Activated CD8-positive, alpha-beta memory T cell treated with anti-CD3 and anti-CD28 coated beads, Interleukin-2, amount 50 U/mL, for 4 hours (primary cell): ENCODE data around the gene LRRC37A2.
"Not testable (repeated sequence)": the region's sequence is repeated elsewhere in the genome, so short reads cannot be mapped to it uniquely, and the experiment has no call there.

Experiments
- DNase-seq: peaks from one replicate; pipeline ENCODE4 v3.0.0-alpha.2; 2020

Gene LRRC37A2

DNA sequence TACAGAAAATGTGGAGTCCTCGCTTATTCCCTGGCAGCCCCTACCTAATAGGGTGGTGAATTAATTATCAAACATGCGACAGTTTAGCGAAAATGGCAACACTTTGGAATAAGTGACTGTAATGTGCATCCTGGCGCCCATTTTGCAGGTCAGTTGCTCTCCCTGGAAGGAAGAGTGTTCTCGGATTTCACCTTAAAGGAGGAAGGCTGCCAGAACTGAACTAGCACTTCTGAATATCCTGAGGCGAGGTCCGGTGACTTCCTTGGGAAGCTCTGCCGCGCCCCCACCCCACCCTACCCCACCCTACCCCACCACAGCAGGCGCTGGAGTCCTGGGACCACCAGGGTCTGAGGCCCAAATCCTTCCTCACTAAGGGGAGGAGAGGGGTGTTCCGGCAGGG lies at the start of gene LRRC37A2:
Gene LRRC37A2 (plus strand): TSS at position 301 of the 400 bp plus-strand sequence. CDS start 245 bp downstream, outside the sequence.
- DNase-seq, result not testable (repeated sequence)

DNA sequence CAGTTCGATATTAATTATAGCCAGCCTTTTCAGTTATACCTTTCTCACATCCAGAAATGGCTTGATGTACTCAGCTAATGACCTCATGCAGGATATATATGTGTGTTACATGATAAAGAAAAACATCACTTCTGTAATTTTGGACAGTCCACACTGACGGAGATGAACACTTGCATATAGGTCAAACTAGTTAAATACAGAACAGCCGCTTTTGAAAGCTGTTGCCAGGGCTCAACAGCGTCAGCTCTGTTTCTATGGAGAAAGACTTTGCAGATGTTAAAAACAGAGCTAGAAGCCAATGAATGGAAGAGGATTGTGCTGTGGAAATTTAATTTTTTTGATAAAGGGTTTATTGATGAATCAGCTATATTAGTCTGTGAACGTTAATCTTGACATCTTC lies 44.6 kb upstream of the LRRC37A2 start:
- DNase-seq, result not testable (repeated sequence)

GRCh38 chr17:46474489-46474888 lies 37.8 kb upstream of the LRRC37A2 start:
- DNase-seq, result not testable (repeated sequence)

GRCh38 chr17:46475583-46475982 lies 36.7 kb upstream of the LRRC37A2 start:
- DNase-seq, result not testable (repeated sequence)

GRCh38 chr17:46478823-46479222 lies 33.4 kb upstream of the LRRC37A2 start:
- not testable (repeated sequence) for DNase-seq

GRCh38 chr17:46481310-46481709 lies 31.0 kb upstream of the LRRC37A2 start:
- not testable (repeated sequence) for DNase-seq

DNA sequence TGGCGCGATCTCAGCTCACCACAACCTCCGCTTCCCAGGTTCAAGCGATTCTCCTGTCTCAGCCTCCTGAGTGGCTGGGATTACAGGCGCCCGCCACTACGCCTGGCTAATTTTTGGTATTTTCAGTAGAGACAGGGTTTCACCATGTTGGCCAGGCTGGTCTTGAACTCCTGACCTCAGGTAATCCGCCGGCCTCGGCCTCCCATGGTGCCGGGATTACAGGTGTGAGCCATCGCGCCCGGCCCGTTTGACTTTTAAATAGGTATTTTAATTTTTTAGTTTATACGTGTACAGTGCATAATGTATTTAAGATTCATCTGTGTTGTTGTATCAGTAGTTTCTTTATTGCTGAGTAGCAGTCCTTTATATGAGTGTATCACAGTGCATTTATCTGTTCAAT lies 20.2 kb upstream of the LRRC37A2 start:
- not testable (repeated sequence) for DNase-seq

DNA sequence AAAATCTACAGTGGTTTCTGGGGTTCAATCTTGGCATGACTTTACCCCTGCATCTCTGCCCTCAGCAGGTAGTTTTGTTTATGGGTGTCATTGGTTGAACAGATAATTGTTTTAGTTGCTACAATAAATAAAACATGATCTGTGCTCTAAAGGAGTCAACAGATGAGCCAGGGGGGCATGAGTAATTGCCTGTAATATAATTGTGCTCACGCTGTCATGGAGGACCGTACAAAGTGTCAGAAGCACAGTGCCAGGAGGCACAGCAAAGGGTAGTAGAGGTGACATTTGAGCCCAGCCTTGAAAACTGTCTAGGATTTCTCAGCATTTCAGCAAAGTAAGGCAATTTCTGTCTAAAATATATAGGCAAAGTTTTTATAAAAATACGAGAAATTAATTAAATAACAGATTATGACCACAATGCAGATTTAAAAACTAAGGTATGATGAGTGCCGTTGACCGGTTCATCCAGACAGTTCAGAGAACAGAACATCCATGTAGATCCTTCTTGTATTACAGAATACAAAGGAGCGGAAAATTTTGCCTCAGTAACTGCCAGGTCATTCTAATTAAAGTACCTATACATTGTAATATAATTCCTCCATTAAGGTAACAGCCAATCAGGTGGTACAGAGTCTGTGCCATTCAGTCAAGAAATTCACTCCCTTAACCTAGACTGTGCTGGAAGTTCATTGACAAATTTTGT lies 12.7 kb upstream of the LRRC37A2 start:
- DNase-seq, result not testable (repeated sequence)

GRCh38 chr17:46505896-46506295 lies 6.4 kb upstream of the LRRC37A2 start:
- not testable (repeated sequence) for DNase-seq

GRCh38 chr17:46534716-46535115 lies 22.4 kb downstream of the LRRC37A2 start:
- not testable (repeated sequence) for DNase-seq

GRCh38 chr17:46548607-46549006 lies 36.3 kb downstream of the LRRC37A2 start:
- DNase-seq, result not testable (repeated sequence)

DNA sequence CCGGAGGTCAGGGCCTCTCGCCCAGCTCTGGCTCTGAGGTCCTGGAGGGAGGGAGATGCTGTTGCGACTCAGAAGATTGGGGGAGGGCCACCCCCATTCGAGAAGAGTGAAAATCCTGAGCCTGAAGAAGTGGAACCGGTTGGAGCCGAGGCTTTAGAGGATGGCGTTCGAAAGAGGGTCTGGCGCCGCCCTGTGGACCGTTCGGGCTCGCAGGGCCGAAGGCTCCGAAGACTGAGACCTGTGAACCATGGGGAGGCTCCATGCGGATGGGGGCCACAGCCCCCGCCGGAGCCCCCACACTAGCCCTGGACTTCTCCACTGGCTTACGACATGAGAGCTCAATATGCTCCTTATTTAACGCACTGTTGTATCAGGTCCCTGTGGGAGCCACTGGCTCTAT lies 46.9 kb downstream of the LRRC37A2 start:
- not testable (repeated sequence) for DNase-seq

DNA sequence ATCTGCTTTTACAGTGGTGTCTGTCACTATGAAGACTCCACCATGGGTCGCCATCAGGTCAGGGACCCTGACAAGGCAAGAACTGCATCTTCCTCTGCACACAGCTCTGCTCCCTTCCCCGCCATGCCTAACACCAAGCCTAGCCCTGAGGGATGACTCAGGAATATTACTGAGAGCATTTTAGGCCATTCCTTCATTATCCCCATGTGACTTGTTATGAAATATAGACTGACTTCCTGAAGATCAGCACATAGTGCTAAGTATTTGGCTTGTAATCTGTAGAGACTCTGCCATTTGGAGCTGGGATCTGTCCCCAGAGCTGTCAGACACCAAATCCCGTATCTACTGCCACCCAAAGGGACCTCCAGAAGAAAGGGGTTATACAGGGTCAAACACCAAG lies 47.8 kb downstream of the LRRC37A2 start:
- DNase-seq, result not testable (repeated sequence)

GRCh38 chr17:46566284-46566683 lies 54.0 kb downstream of the LRRC37A2 start:
- not testable (repeated sequence) for DNase-seq

- DNase-seq, result not testable (repeated sequence)
These were observed 54.7 kb downstream of the LRRC37A2 start for GRCh38 chr17:46566980-46567379.

- not testable (repeated sequence) for DNase-seq
These were observed 59.5 kb downstream of the LRRC37A2 start for GRCh38 chr17:46571796-46572195.

DNA sequence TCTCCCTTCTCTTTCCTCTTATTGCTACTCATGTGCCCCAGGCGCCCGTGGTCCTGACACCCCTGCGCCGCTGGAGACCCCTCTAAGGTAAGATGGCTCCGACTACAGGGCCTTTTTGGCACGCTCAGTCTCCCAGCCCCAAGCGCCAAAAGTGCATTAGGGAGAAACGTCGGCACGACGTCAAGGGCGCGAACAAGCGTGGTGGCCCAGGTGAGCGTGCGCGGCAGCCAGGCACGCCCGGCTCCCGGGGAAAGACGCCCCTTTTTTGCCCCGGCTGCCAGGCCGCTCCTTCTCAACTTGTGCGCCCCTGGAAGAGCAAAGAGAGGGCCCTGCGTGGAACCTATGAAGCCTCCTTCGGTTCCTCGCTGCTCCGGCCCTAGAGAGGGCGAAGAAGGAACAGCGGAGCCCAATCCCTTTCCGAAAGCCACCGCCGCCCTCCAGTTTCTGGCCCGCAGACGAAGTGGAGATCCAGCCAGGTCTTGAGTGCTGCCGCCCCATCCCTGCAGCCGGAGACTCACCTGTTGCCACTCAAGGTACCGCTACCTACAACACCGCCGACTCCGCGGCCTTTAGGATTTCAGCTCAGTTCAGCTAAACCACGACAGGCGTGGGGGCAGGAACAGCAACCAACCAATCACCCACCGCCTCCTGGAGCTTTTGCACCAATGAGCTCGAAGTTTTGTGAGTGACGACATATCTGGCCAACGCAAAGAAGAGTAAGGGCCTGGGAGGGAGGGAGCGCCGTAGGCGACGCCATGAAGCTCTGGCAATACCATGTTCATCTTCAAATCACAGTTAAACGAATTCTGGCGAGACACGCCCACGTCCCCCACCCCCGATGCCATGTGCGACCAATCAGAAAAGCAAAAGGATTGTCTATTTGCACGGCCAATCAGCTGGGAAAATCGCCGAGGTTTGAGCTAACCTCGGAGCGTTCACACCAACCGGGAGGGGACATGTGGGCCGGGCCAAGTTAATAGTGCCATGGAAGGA lies 67.1 kb downstream of the LRRC37A2 start, which contains the start of gene ARL17A:
Gene ARL17A (minus strand): TSS at position 609 of the 993 bp plus-strand sequence. CDS start 3,369 bp downstream, outside the sequence.
- DNase-seq, result peak; percentile 61

GRCh38 chr17:46580082-46580481 lies 67.8 kb downstream of the LRRC37A2 start:
- not testable (repeated sequence) for DNase-seq

- DNase-seq, result not testable (repeated sequence)
These were observed 73.2 kb downstream of the LRRC37A2 start for GRCh38 chr17:46585444-46585843.

- DNase-seq, result not testable (repeated sequence)
These were observed 78.2 kb downstream of the LRRC37A2 start, which contains the start of gene NSF for GRCh38 chr17:46590157-46591146. NSF (plus strand) TSS chr17:46590669; CDS start chr17:46590776, 107 bp downstream.

DNA sequence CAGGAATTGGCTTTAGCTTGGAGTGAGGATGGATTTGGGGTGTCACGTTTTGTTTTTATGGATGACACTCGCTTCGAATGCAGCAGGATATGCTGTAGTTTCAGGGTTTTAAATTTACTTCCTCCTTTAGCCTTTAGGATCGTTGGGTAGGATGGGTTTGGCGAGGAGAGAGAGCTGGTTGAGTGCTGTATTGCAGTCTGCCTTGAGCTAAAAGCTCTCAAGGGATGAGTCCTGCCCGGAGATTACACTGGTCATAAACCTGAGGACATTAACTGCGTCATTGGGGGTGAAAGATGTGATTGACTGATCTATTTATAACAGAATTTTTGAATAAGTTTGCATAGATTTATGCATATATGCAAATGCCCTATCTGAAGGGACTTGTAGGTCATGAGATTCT lies 79.1 kb downstream of the LRRC37A2 start:
- not testable (repeated sequence) for DNase-seq
